ENCODE data around the gene CELF4.

DNA sequence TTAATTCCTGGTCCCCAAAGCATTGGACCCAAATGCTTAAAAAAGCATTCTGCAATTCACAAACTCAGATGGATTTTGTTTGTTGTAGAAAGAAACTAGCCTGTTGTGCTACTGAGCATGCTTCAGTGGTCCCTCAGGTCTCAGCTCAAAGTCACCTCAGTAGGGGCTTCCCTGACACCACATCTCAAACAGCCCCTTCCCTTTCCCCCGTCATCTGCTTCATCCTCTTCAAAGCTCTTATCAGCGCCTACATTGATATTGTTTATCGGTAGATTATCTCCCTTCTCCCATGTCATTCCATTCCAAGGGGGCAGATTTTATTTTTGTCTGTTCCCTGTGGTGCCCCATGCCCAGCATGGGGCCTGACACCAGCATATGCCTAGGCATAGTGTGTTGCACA is 172.9 kb downstream of the CELF4 start:
- no peak for TF ChIP-seq EP300 (IDR thresholded peaks at IDR 0.05)
- TF ChIP-seq, protein P1, sequence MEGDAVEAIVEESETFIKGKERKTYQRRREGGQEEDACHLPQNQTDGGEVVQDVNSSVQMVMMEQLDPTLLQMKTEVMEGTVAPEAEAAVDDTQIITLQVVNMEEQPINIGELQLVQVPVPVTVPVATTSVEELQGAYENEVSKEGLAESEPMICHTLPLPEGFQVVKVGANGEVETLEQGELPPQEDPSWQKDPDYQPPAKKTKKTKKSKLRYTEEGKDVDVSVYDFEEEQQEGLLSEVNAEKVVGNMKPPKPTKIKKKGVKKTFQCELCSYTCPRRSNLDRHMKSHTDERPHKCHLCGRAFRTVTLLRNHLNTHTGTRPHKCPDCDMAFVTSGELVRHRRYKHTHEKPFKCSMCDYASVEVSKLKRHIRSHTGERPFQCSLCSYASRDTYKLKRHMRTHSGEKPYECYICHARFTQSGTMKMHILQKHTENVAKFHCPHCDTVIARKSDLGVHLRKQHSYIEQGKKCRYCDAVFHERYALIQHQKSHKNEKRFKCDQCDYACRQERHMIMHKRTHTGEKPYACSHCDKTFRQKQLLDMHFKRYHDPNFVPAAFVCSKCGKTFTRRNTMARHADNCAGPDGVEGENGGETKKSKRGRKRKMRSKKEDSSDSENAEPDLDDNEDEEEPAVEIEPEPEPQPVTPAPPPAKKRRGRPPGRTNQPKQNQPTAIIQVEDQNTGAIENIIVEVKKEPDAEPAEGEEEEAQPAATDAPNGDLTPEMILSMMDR (IDR thresholded peaks at IDR 0.05), result no peak
